ENCODE results near the gene PPAT. TPM values are rescaled to one million over a fixed set of nuclear protein-coding genes. Genes with fewer than 3 reads are reported as not detected.

PPAT gene
- total RNA-seq, 4 donors from 2014 or later: 4.5 to 11.4 (median 9.3) TPM

GRCh38 chr4:56414135-56414670 is 21.2 kb downstream of the PPAT start:
- intact Hi-C loops (cut with DNase I): no loop called here
- TF ChIP-seq CTCF (IDR thresholded peaks at IDR 0.05) (no peak), POLR2A (IDR thresholded peaks at IDR 0.05) (no peak)
- WGBS, 2 donors: 78 to 81% methylated on average over 4 of the region's 4 CpGs
- Histone ChIP-seq H3K4me1 (peaks cover 0 to 25% (median 0%) of the 10 kb centered on the region in 3 donors), H3K36me3 (no peaks in the 10 kb centered on the region), H3K27me3 (no peaks in the 10 kb centered on the region), H3K4me3 (no peak overlapping the region), H3K9me3 (no peaks in the 10 kb centered on the region), H3K27ac (no peak overlapping the region)
- no peak for DNase-seq

GRCh38 chr4:56410247-56411062 is 25.0 kb downstream of the PPAT start:
- peaks cover 0 to 10% (median 0%) of the 10 kb centered on the region in 3 donors for H3K36me3 ChIP-seq
- H3K4me1 ChIP-seq: peaks cover 0 to 26% (median 0%) of the 10 kb centered on the region in 3 donors
- WGBS, 2 donors: 18 to 26% methylated on average over 4 of the region's 4 CpGs
- no peak for TF ChIP-seq POLR2A (IDR thresholded peaks at IDR 0.05)
- no peak for TF ChIP-seq CTCF (IDR thresholded peaks at IDR 0.05)
- peak overlapping the region in 3 of 4 donors; percentile 10 to 49 (median 15) for H3K4me3 ChIP-seq
- DNase-seq: no peak
- no peaks in the 10 kb centered on the region for H3K27me3 ChIP-seq
- peak overlapping the region; percentile 33 to 60 (median 42) for H3K27ac ChIP-seq
- no peaks in the 10 kb centered on the region for H3K9me3 ChIP-seq
- intact Hi-C loops (cut with DNase I): no loop called here

GRCh38 chr4:56409511-56410090 is 25.8 kb downstream of the PPAT start:
- WGBS, 2 donors: 4 to 15% methylated on average over 1 of the region's 1 CpG

GRCh38 chr4:56408978-56409377 is 26.4 kb downstream of the PPAT start:
- DNase-seq: no peak
- 90 to 91% methylated on average over 2 of the region's 2 CpGs for WGBS, 2 donors
- H3K4me1 ChIP-seq: peaks cover 0 to 26% (median 0%) of the 10 kb centered on the region in 3 donors
- no peaks in the 10 kb centered on the region for H3K9me3 ChIP-seq
- H3K4me3 ChIP-seq: no peak overlapping the region
- intact Hi-C loops (cut with DNase I): no loop called here
- no peak overlapping the region for H3K27ac ChIP-seq
- TF ChIP-seq CTCF (IDR thresholded peaks at IDR 0.05): no peak
- H3K27me3 ChIP-seq: no peaks in the 10 kb centered on the region
- peaks cover 0 to 23% (median 0%) of the 10 kb centered on the region in 3 donors for H3K36me3 ChIP-seq

More at GRCh38 chr4:56409511-56410090, 25.8 kb downstream of the PPAT start:
- TF ChIP-seq CTCF (IDR thresholded peaks at IDR 0.05) (no peak), POLR2A (IDR thresholded peaks at IDR 0.05) (no peak)
- peak overlapping the region in 2 of 4 donors; percentile 48 to 60 for H3K27ac ChIP-seq
- intact Hi-C loops (cut with DNase I): no loop called here
- peaks cover 0 to 26% (median 0%) of the 10 kb centered on the region in 3 donors for H3K4me1 ChIP-seq
- no peak for DNase-seq
- peaks cover 0 to 18% (median 0%) of the 10 kb centered on the region in 3 donors for H3K36me3 ChIP-seq
- H3K27me3 ChIP-seq: no peaks in the 10 kb centered on the region
- peak overlapping the region in 2 of 4 donors; percentile 15 to 49 for H3K4me3 ChIP-seq
- H3K9me3 ChIP-seq: no peaks in the 10 kb centered on the region

GRCh38 chr4:56406151-56406550 is 29.3 kb downstream of the PPAT start:
- intact Hi-C loops (cut with DNase I): no loop called here
- Histone ChIP-seq H3K4me3 (no peak overlapping the region), H3K4me1 (peaks cover 0 to 21% (median 0%) of the 10 kb centered on the region in 3 donors), H3K27me3 (no peaks in the 10 kb centered on the region), H3K27ac (no peak overlapping the region), H3K9me3 (no peaks in the 10 kb centered on the region), H3K36me3 (peaks cover 0 to 46% (median 0%) of the 10 kb centered on the region in 3 donors)
- 94 to 96% methylated on average over 4 of the region's 4 CpGs for WGBS, 2 donors
- TF ChIP-seq POLR2A (IDR thresholded peaks at IDR 0.05) (no peak), CTCF (IDR thresholded peaks at IDR 0.05) (no peak)
- no peak for DNase-seq

Measured in esophagus squamous epithelium (tissue), 5 donors.